GM12874 (cell line): Measurements from ENCODE around the gene PI16.

Experiments used
- TF ChIP-seq, protein P1 (sequence below): IDR thresholded peaks from 2 replicates; pipeline ENCODE4 v1.5.1; 2011; ENCODE audit warnings: low read depth, mild to moderate bottlenecking, control low read depth, low read length, moderate library complexity; ENCODE audit not compliant: insufficient read depth

Gene PI16

DNA sequence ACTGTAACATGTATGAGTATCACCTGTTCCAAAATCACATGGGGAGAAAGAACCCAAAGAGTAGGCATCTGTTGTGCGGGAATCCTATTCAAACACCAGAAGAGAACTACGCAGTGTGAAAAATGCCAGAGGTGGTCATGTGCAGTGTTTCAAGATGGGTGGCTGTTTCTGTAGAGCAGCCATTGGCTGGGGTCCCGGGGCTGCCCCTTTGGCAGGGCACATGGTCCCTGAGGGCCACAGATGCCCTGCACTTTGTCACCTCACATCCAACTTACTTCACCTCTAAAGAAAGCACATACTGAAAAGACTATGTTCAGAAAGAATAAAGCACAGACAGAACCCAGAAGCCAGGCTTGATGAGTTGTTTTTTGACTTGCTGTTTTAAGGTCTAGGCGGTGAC, 19.1 kb downstream of the PI16 start:
- TF ChIP-seq, protein P1, sequence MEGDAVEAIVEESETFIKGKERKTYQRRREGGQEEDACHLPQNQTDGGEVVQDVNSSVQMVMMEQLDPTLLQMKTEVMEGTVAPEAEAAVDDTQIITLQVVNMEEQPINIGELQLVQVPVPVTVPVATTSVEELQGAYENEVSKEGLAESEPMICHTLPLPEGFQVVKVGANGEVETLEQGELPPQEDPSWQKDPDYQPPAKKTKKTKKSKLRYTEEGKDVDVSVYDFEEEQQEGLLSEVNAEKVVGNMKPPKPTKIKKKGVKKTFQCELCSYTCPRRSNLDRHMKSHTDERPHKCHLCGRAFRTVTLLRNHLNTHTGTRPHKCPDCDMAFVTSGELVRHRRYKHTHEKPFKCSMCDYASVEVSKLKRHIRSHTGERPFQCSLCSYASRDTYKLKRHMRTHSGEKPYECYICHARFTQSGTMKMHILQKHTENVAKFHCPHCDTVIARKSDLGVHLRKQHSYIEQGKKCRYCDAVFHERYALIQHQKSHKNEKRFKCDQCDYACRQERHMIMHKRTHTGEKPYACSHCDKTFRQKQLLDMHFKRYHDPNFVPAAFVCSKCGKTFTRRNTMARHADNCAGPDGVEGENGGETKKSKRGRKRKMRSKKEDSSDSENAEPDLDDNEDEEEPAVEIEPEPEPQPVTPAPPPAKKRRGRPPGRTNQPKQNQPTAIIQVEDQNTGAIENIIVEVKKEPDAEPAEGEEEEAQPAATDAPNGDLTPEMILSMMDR = no peak

DNA sequence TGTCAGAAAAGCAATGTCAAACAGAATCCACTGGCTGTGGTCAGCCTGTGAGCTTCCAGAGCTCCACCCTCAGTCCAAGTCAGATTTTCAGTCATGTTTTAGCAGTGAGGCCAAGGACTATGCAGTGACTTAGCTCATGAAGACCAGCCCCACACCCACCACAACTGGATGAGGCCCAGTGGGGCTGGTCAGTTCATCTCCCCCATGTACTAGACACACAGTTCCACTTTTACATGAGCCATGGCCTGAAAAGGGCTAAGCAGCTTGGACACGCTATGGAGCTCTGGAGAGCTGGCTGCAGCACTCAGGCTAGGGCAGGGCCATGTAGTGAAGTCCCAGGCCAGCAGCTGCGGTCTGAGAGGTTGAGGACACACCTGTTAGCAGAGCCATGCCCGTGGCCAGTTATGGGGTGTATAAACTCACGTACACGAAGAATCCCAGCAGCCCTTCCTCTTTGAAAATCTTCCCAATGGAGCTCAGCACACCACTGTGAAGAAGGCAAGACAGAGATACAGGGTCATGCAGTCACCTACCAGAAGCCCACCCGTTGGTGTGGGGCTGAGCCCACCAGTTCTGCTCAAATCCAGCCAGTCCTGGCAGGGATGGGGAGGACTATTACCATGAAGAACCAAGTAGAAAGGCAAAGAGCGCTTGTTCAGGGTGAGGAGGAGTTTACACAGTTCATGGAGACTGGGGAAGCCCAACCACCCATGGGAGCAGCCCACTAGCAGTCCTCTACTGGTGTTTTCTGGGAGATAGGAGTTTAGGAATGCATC, 20.9 kb downstream of the PI16 start:
- TF ChIP-seq, protein P1 = no peak

- TF ChIP-seq, protein P1 = no peak
Observed at GRCh38 chr6:36976007-36976264, 21.4 kb downstream of the PI16 start.

- TF ChIP-seq, protein P1 = no peak
Observed at GRCh38 chr6:36976509-36976908, 22.0 kb downstream of the PI16 start.

DNA sequence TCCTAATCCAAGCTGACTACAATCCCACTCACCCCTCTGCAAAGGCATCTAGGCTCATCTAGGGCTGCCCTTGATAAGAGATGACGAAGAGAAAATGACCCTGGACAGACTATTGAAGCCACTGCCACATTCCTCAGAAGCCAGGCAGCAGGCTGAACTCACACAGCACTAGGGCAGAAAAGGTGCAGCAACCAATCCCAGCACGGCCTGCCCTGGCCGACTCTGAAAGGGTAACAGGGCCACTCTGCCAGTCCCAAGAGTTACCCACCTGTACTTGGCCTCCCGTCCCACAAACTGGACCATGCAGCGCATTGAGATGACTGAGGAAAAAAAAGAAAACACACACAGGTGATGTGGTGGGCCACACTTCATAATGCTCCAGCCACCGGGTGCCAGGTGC, 22.4 kb downstream of the PI16 start:
- TF ChIP-seq, protein P1 = no peak

DNA sequence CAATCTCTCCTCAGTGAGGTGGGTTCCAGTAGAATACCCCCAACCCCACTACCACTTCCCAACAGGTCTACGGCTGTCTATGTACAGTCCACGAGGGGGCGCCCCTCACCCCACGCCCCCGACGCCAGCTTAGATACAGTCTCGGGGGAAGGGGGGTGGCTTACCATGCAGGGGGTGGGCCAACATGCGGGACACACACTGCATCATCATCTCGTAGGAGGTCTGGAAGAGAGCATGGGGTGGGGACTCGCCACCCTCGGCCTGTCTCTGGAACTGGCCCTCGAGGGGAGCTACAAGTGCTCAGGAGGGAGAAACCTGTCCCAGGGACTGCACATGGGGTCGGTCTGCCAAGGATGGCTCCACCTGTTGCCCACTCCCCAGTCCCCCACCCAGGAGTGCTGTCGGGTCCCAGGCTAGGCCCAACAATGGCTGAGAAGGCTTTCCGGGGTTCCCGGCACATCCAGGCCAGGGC, 23.0 kb downstream of the PI16 start:
- TF ChIP-seq, protein P1 = peak; percentile 60

DNA sequence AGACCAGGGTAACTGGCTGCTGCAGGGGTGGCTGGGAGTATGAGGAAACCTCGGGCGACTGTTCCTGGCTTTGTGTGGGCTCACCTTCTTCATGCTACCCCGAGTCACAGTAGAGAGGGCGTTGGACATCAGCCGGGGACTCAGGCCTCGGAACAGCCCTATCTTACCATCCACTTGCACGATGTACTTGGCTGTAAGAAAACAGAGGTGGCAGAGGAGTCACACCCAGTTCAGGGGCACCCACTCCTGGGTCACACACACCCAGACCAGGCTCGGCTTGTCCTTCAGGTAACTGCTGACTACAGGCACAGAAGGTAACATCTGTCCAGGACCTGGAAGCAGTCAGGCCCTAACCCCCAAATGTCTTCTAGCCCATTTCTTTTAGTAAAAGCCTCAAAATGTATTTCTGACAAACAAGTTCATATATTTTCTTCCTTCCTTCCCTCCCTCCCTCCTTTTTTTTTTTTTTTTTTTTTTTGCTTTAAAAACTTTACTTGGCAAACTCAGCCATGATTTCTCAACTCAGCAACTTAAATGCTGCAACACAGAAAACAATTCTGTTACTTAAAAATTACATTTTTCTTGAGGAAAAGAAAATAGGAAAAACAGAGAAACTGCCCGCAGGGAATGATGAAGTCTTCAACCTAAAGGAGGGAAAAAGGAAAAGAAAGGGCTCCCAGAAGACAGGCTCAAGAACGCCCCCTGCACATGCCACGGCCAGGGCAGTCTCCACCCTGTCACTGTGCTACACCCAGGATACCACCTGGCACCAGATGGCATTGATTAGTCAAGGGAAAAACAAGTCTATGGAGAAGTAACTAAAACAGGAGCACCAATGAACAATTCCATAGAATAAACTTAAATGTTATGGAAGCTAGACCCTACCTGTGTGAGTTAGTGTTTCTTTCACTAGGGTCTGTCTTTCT, 24.1 kb downstream of the PI16 start:
- TF ChIP-seq, protein P1 = no peak
